GM13976 (cell line): ENCODE results near the gene ATOH8.

ENCODE experiments used
- DNase-seq: peaks from one replicate; pipeline ENCODE4 v3.0.0; 2012; ENCODE audit warnings: low spot score
- in situ Hi-C: fragments of 300-500 bp; cut with MboI; formaldehyde crosslinking; loops from one replicate; pipeline ENCODE4 v1.12.0; 2022; ENCODE audit warnings: low sequenced_read_pairs, mixed read lengths, inconsistent platforms; ENCODE audit not compliant: unreplicated experiment
- TF ChIP-seq, protein P1 (sequence below): IDR thresholded peaks from 2 replicates; pipeline ENCODE4 v1.5.1; 2012; ENCODE audit warnings: borderline replicate concordance, mild to moderate bottlenecking; ENCODE audit not compliant: insufficient read depth; ENCODE audit errors: extremely low read depth, missing control alignments, control extremely low read depth

The ATOH8 gene

DNA sequence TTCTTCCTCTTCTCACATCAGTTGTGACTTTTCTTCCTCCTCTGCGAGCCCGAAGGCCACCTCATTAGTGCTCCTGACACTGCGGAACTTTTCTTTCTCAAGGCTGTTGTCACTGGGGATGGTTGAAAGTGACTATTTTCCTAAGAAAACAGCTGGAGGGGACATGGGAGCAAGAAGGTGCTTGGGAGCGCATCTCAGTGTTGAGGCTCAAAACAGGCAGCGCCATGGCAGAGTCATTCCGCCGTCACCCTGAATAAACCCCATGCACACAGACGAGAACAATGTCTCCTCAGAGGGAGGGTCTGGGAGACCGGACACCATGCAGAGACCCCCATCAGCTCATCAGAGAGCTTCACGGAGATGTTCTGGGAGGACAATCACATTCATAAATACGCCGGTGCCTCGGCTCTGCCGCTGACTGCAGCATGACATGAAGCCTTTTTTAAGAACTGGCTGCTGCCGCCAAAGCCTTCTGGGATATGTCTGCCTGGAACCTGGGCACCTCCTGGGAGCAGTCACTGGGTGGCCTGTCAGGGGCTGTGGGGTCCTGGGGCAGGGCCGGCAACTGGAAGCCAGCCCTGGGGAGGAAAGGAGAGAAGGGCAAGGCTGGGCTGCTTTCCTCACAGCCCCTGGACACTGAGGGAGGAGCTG is 19.2 kb downstream of the ATOH8 start:
- TF ChIP-seq, protein P1, sequence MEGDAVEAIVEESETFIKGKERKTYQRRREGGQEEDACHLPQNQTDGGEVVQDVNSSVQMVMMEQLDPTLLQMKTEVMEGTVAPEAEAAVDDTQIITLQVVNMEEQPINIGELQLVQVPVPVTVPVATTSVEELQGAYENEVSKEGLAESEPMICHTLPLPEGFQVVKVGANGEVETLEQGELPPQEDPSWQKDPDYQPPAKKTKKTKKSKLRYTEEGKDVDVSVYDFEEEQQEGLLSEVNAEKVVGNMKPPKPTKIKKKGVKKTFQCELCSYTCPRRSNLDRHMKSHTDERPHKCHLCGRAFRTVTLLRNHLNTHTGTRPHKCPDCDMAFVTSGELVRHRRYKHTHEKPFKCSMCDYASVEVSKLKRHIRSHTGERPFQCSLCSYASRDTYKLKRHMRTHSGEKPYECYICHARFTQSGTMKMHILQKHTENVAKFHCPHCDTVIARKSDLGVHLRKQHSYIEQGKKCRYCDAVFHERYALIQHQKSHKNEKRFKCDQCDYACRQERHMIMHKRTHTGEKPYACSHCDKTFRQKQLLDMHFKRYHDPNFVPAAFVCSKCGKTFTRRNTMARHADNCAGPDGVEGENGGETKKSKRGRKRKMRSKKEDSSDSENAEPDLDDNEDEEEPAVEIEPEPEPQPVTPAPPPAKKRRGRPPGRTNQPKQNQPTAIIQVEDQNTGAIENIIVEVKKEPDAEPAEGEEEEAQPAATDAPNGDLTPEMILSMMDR = no peak
- no peak for DNase-seq
- in situ Hi-C loops = no loop called here

DNA sequence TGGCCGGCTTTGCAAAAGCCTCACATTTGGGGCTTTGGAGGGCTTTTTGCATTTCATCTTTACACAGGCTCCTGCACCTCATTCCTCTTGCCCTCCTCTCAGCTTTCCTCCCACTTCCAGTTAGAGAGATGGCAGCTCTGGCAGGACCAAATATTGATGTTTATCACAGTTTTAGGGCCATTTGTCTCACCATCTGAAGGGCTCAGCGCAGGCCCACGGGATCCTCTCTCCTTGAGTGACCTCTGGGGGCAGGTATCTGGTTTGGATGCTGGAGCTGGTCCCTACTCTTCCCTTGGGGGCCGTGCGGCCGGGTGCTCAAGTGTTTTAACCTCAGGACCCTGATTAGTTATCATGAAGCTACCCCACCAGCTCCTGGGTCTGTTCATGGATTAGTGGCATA is 19.9 kb downstream of the ATOH8 start:
- in situ Hi-C loops = no loop called here
- TF ChIP-seq, protein P1 = no peak
- DNase-seq = no peak

DNA sequence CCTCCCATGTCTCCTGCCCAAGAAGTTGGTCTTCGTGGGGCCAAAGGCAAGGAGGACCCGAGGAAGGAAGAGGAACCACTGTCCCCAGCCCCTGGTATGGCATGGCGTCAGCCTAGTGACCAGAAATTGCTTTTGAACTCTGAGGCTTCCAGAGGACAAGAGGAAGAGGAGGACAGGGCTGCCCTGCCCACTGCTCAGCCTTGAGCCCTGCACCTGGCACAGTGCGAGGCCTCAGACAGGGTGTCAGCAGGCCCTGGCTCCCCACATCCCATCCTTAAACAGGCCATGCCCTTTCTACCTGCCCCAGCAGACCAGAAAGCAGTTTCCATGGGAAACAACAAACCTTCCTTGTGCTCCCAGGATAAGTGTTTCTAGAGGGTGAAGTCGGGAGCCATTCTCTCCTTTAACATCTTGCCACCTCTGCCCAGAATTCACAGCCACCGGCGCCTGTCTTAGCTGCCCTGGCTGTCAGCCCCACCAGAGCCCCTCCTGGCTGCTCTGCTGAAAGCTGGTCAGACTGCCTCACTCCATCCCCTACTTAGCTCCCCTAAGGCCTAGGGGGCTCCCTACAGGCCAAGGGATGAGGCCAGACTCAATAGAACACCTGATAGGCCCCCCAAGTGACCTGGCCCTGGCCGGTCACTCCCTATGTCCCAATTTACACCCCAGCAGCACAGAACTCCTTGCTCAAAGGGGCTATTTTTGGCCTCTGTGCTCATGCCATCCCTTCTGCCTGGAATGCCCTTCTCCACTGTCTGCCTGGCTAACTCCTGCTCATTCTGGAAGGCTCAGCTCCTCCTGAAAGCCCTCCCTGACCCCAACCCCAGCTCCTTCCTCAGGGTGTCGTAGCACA is 20.6 kb downstream of the ATOH8 start:
- in situ Hi-C loops = no loop called here

DNA sequence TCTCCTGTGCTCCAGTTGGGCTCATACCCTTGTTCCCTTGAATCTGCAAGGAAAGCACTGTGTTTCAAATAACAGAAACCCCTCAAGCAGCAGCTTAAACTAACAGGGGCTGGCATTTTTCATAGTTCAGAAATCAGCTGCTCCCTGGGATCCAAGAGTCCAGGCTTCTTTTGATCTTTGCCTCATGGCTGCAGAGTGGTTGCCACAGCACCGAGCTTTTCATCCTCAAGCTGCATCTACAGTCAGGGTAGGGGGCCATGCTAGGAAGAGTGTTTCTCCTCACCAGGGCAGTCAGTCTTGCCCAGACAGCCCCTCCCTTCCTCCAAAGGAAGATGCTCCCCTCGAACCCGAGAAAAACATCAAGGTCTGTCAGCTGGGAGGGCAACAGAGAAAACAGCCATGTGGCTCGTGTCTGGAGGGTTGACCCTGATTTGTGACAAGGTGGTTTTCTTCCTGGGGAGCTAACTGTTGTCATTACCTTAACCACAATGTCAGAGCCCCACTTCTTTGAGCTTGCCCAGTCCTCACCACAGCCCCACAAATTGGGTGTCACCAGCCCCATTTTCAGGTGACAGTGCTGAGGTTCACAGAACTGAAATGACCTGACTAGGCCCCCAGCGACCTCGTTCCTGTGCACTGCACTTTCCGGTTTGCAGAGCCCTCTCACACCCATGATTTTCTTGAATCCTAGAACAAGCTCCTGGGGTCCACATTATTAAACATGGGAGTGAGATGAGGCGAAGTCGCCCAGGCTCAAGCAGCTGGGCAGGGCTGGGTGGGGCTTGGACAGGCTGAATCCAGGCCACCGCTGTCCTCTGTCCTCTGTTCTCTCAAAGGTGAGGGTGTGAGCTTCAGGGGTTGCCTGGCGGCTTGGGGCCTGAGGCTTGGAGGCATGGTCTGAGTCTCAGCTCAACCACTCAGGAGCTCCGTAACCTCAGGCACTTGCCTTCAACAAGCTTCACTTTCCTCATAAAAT is 21.9 kb downstream of the ATOH8 start:
- in situ Hi-C loops = no loop called here
- DNase-seq = no peak
- TF ChIP-seq, protein P1 = no peak

More for the DNA sequence above, 20.6 kb downstream of the ATOH8 start:
- TF ChIP-seq, protein P1 = no peak
- DNase-seq = no peak

DNA sequence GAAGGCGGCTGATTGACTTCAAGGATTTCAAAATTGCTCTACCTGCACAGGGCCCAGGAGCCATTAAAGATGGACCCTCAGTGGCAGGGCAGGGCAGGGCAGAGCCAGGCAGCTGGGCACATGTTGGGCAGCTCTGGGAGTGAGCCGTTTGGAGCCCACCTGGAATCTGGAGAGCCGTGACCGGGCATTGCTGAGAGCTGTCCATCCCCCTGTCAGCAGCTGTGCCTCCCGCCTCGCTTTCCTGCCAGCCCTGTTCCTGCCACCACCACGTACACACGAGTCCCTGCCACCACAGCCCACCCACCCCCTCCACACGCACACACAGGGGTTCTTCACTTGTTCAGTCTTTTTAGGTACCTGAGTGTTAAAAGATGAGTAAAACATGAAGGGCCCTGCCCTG is 22.9 kb downstream of the ATOH8 start:
- TF ChIP-seq, protein P1 = no peak
- in situ Hi-C loops = no loop called here
- DNase-seq = no peak

DNA sequence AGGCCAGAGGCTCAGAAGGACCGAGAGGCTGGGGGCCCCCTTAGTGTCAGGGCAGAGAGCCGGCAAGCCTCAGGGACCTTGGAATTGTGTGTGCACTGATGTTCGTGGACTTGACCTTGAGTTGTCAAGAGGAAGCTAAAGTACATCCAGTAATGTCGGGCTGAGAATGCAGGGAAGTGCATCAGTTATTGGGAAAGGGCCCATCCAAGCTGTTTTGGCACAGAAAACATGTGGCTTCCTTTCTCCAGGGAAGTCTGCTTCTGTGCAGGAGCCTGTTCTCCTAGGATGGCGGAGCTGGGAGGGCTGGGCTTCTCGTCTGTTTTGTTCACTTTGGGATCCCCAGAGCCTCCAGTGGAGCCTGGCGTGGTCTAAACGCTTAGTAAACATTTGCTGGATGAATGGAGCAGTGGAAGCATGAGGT is 23.7 kb downstream of the ATOH8 start:
- TF ChIP-seq, protein P1 = no peak
- DNase-seq = no peak
- in situ Hi-C loops = no loop called here
